NB4 (cell line): ENCODE results near the gene RPL5.

Experiments
- MYC ChIP-seq: IDR thresholded peaks from 2 replicates; pipeline ENCODE4 v1.6.1; 2011; ENCODE audit warnings: low read depth, low read length
- POLR2A ChIP-seq: IDR thresholded peaks from 2 replicates; pipeline ENCODE4 v1.6.1; 2011; ENCODE audit warnings: mild to moderate bottlenecking; ENCODE audit not compliant: insufficient read length; ENCODE audit errors: extremely low read depth
- TF ChIP-seq, protein P1 (sequence below): IDR thresholded peaks from one replicate; pipeline ENCODE4 v1.5.1; 2012; ENCODE audit warnings: low read depth, low read length

- TF ChIP-seq, protein P1, sequence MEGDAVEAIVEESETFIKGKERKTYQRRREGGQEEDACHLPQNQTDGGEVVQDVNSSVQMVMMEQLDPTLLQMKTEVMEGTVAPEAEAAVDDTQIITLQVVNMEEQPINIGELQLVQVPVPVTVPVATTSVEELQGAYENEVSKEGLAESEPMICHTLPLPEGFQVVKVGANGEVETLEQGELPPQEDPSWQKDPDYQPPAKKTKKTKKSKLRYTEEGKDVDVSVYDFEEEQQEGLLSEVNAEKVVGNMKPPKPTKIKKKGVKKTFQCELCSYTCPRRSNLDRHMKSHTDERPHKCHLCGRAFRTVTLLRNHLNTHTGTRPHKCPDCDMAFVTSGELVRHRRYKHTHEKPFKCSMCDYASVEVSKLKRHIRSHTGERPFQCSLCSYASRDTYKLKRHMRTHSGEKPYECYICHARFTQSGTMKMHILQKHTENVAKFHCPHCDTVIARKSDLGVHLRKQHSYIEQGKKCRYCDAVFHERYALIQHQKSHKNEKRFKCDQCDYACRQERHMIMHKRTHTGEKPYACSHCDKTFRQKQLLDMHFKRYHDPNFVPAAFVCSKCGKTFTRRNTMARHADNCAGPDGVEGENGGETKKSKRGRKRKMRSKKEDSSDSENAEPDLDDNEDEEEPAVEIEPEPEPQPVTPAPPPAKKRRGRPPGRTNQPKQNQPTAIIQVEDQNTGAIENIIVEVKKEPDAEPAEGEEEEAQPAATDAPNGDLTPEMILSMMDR, result no peak
- TF ChIP-seq MYC (no peak), POLR2A (no peak)
Observed at GRCh38 chr1:92784021-92784638, 47.7 kb upstream of the RPL5 start.
